GM18867 (cell line): Measurements from ENCODE around the gene SCGB3A2.
"Not testable (repeated sequence)": the region's sequence is repeated elsewhere in the genome, so short reads cannot be mapped to it uniquely, and the experiment has no call there.

Experiments used
- ATAC-seq: cut with Tn5 transposase; IDR thresholded peaks from one replicate; pipeline ENCODE4 v1.9.1; 2021; ENCODE audit warnings: mild to moderate bottlenecking, moderate library complexity; ENCODE audit not compliant: unreplicated experiment

The SCGB3A2 gene

DNA sequence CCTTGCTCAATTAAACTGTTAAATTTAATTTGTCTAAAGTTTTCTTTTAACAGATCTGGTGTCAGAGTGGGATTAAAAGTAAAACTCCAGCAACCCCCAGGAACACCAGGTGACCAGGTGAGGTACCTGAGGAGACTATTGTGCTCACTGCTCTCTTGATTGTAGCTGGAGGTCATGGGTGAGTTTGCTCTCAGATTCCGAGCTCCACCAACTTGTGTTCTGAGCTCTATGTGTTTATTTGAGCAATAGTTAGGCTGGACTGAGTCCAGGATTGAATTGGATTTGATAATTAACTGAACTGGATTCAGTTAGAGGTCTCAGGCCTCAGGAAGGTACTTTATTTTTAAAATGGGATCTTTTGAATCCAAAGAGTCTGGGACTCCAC is 17.9 kb upstream of the SCGB3A2 start:
- no peak for ATAC-seq

DNA sequence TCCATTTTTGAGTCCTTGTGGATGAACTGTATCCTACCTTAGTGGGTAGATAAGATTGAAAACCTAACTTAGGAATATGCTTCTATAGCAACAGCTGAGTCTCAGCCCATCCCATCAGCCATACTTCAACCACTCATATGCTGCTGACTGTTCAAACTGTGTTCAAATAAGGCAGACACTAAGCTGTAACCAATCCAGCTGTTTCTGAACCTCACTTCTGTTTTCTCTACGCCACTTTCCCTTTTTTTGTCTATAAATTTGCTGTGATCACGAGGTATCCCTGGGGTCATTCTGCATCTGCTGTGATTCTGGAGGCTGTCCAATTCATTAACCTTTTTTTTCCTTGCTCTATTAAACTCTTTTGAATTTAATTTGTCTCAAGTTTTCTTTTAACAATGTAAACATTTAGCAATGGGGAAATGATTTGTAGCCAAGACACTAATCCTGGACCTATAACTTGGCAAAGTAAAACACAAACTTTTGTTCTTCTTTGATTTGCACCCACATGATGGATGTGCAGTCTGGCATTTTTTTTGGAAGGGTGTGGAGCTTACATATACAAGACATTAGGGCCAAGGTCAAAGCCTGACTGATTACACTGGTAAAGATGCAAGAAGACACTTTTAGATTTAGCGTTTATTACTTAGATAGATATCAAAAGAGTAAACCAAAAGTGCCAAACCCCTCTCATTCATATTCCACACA is 14.9 kb upstream of the SCGB3A2 start:
- no peak for ATAC-seq

DNA sequence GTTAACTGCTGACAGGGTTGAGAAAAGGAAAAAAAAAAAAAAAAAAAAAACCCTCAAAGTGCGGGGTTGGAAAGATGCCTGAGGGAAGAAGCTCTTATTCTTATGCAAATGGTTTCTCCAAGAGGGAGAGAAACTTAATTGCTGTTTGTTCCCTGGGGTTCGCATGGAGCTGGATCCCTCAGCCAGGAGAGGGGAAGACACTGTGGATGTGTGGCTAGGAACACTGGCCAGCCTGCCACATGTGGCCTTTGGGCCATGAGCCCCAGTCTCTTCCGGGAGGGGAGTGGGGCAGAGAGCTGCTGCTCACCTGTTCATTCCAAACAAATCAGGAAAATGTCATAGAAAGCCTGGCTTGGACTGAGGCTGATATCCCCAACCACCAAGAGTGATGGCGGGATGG is 9.4 kb upstream of the SCGB3A2 start:
- no peak for ATAC-seq

DNA sequence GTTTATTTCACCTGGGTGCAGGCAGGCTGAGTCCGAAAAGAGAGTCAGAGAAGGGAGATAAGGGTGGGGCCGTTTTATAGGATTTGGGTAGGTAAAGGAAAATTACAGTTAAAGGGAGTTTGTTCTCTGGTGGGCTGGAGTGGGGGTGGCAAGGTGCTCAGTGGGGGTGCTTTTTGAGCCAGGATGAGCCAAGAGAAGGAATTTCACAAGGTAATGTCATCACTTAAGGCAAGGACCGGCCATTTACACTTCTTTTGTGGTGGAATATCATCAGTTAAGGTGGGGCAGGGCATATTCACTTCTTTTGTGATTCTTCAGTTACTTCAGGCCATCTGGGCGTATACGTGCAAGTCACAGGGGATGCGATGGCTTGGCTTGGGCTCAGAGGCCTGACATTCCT is 8.6 kb upstream of the SCGB3A2 start:
- not testable (repeated sequence) for ATAC-seq

DNA sequence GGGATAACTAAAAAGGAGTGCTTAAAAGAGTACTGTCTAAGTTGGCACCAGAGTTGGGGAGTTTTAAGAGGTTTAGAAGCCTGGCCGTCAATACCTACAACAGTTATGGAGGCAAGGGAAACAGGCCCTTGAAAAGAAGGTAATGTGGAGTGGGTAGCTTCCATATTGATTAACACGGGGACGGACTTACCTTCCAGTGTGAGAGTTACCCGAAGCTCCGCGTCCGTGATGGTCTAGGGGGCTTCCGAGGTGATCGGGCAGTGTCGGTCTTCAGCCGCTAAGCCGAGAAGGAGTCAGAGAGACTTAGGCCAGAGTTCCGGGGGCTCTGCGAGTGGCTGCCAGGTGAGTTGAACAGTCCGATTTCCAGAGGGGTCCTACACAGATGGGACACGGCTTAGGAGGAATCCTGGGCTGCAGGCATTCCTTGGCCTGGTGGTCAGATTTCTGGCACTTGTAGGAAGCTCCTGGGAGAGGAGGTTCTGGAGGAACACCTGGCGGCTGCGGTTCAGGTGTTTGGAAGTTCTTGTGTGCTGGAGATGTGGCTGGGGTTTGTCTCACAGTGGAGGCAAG is 6.4 kb upstream of the SCGB3A2 start:
- ATAC-seq: not testable (repeated sequence)

DNA sequence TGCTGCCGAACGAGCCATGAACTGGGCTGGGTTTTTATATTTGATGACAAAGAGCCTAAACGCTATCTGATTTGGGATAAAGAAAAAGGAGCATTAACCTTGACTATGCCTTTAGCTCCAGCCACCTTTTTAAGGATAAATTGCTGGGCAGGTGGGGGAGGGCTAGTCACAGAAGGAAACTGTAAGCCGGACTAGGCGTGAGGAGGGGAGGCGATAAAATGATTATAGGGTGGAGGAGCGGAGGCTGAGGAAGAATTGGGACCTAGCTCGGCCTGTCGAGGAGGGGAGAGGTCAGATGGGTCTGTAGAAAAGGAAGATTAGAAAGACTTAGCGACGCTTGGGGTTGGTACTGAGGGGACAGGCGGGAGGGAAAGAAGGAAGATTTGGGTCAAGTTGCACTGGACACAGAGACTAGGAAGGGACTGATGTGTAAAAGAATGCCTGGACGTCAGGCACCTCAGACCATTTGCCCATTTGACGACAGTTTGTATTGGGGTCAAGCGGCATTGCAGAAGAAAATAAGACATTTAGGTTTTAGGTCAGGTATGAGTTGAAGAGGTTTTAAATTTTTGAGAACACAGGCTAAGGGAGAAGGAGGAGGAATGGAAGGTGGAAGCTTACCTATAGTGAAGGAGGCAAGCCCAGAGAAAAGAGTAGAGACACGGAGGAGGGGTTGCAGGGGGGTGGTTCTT is 5.6 kb upstream of the SCGB3A2 start:
- ATAC-seq: not testable (repeated sequence)

DNA sequence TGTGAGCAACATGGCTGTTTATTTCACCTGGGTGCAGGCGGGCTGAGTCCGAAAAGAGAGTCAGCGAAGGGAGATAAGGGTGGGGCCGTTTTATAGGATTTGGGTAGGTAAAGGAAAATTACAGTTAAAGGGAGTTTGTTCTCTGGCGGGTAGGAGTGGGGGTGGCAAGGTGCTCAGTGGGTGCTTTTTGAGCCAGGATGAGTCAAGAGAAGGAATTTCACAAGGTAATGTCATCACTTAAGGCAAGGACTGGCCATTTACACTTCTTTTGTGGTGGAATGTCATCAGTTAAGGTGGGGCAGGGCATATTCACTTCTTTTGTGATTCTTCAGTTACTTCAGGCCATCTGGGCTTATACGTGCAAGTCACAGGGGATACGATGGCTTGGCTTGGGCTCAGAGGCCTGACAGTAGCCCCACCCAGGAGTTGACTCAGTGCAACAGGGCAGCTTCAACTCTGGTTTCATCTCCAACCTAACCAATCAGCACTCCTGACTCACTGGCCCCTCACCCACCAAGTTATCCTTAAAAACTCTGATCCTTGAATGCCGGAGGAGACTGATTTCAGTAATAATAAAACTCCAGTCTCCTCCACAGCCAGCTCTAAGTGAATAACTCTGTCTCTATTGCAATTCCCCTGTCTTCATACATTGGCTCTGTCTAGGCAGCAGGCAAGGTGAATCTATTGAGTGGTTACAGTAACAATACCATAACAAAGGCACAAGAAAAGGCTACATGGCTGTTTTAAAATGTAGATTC is 4.2 kb upstream of the SCGB3A2 start:
- ATAC-seq: not testable (repeated sequence)

DNA sequence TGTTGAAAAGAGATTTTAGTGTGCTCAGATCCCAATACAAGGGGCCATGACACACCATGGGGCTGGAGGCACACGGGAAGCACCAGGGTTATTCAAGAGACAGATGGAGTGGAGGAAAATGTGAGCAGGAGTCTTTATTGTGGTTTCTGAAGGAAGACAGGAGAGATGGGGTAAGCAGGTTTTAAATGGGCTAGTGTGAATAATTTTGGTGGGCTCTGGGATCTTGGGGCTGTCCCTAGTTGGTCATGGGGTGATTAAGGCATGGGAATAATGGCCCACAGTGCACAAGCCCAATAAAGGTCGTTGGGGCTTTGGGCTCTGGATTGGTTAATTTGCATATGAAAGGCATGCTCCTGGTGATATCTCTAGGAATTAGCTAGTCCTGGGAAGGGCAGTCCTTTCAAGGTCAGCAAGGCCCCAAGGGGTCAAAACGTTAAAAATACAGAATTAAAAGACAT is 3.6 kb upstream of the SCGB3A2 start:
- ATAC-seq: no peak

DNA sequence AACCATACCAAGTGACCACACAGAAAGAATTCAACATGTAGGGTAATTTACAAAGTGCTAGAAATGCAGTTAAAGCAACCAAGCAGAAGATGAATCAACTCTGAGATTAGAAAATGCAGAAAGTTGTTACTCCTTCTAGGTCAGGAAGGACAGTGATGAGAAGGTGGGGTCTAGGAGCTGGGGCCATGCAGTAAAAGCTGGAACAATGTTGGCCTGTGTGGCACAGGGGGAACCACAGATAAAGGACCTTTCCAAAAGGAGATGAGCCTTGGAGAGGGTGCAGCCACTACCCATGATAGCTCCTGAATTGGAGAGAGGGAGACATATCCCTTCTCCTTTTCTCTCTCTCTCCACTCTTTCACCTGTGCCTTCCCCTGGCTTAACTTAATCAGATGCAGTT is 2.4 kb upstream of the SCGB3A2 start:
- no peak for ATAC-seq

DNA sequence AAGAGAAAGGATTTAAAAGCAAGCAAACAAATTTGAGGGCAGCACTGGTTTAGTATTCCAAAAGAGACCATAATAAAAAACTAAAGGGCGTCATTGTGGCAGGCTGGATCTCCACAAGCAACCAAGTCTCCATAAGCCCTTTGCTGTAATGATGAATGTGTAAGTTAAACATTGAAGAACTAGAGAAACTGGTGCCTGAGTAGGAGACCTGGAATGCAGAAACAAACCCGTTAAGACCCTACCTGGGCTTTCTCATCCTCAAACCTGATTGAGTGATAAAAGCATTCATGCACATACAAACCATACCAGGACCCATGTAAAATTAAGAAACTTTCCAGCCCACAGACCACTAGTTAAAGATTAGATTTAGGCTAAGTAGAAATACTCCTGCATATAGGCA is 1.9 kb upstream of the SCGB3A2 start:
- ATAC-seq: no peak

DNA sequence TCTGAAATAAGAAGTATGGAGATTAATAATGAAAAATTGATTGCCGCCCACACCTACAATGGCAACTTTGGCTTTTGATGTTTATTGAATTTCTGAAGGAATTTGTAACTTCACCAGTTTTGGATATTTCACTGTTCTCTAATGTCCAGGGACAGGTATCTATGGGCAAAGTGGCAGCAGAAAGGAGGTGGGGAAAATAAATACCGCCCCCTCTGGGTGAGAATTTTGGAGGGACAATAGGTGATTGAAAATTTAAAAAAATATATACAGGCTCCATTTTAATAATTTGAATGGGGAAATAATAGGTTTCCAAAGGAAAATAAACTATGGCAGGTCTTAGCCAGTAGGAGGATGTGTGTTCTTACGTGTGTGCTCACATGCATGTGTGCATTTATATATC is 1.3 kb downstream of the SCGB3A2 start:
- ATAC-seq: no peak

DNA sequence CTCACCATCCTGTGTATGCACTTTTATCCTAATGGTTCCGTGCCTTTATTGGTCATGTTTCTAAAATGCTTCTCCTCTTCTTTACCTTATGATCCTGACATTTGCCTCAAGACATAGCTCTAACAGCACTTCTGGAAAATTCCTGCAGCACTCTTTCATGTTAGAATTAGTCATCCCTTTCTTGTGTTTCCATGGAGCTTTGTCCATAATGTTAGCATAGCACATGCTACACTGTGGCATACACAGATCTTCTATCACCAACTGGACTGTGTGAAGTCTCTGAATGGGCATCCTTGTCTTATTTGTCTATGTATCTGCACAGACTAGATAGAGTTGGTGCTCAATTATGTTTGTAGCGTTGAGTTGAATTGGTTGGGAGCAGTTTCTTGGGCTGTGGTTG is 2.0 kb downstream of the SCGB3A2 start:
- no peak for ATAC-seq

DNA sequence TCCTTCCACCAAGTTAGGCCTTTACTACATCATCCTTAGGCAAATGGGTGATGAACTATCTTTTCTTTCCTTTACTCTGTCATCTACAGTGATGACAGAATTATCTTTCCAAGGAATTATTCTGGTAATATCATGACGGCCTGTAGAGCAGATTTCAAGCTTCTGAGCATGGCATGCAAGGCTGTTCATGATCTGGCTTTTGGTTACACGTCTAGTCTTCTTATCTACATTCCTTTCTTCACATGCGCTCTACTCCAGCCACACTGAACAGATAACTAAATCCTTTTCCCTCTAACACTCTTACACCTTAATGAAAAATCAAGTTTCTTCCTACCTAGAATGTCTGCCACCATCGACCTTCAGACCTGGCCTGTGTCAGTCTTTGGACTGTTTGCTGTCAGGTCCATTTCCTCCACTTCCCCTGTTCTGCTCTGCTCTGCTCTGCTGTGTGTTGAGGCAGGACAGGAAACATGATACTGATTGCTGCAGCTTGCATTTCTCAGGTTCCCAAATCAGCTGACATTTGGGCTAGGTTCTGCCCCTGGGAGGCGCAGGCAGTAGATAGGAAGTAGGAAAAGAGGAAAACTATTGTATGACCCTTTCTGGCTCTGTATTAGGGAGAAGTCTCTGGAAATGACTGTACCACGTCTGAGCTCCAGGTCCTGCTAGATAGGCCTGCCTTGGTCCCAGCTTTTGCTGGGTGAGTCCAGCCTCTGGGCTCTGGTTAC is 4.2 kb downstream of the SCGB3A2 start:
- no peak for ATAC-seq

DNA sequence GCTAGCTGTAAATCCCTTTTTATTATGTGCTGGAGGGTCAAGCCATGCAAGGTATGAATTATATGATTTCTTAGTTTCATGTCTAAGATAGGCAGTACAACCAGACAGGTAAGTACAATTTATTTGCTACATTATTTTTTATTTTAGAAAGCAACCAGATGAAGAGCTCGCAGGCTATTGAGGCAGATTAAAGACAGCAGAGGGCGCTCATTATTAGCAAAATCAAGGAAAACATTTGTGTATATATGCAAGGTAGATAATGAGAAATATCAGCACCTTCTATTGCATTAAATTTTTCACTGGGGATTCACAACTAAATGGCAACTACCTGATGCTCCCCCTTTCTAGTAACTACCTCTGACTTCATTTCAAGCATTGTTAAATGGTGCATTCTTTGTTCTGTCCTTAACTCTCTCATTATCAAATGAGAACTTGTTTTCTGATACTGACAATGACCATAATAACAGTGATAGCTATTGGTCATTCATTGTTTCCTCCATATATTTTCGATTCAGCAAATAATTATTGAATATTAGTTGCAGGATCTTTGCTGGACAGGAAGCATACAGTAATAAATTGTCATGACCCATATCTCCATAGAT is 8.6 kb downstream of the SCGB3A2 start:
- no peak for ATAC-seq

DNA sequence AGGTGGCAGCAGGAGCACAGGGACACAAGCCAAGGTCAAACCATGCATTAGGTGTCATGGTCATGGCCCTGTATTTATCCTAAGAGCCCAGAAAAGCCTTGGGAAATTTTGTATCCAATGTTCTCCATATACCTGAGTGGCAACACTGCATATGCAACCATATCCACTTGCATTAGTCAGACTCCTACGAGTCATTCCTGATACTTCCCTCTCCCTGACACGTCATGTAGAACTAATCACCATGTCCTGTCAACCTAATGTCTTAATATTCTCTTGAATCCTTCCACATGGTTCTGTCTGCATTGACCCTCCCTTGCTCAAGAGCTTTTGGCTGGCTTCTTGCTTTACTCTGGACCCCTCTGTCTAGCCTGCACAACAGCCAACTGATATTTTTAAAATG is 9.4 kb downstream of the SCGB3A2 start:
- ATAC-seq: no peak

DNA sequence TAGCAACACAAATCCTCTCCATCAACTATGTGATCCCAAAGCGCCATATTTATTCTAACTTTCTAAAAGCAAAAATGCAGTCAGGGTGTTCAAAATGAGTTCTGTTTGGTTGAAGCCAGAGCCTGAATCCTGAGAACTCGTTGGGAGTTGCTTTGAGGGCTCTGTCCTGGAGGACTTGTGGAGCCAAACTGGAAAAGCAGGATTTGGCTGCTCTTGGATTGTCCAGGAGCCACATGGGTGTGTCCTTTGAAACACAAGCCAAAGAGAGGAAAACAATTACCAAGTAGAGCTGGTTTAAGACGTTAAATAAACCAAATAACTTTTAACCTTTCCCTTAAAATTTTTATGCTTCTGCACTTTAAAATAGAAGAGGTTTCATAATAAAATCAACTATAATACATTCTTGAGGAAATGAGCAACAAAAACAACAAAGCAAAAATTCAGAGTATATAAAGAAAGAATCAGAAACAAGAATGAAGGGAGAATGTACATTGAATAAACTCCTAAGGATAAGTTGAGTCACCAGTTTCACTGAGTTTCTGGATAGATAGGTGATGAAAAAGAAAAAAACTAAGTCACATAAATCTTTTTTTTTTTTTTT is 14.3 kb downstream of the SCGB3A2 start:
- ATAC-seq: no peak

DNA sequence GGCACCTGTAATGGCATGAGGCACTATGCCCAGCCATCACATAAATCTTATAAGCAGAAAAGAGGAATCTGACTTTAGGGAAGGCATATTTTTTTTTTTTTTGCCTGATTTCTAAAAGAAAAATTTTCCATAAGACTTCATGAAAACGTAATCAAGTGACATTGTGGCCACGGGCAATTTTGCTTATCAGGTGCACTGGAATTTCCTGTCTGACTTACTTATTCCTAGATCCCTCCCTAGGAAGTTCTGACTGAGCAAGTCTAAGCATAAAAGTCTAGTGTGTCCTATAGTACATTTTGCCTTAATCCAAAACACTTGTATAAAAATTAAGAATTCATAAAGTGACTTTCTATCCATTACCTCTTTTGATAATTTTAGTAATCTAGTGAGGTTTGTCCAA is 15.3 kb downstream of the SCGB3A2 start:
- ATAC-seq: no peak

DNA sequence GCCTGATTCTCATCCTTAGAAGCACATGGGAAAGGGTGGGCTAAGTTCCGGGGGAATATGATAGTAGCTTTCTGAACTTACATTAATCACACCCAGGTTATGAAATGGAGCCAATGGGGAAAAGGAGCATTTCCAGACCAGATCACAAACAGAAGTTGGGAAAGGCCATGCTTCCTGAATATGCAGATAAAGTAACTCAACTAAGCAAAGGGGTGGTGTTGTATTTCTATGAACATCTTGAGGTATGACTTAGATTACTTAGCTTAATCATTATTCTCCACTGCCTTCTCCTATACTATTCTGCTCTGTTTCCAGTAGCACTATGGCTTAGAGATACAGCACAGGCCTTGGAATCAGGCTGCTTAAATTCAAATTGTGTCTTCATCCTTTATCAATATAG is 17.4 kb downstream of the SCGB3A2 start:
- no peak for ATAC-seq

DNA sequence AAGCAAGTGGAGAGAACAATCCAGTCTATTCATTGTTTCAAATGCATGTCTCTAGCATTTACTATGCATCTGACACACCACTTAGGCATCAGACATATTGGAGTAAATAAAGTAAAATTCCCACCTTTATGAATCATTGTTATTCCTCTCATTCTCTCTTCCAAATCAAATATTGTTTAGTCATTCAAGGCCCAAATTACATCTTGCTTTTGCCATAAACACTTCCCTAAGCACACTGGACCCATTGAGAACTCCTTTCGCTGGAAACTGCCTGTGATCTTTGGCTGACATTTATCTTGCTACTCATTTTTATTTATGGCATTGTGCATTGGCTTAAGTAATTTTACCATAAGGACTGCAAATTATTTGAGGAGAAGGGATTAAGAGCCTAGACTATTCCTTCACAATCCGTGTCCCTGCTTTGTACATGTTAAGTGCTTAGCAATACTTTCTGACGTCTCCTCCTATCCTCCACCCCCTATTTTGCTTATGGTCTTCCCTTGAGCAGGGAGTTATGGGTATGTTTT is 20.4 kb downstream of the SCGB3A2 start:
- no peak for ATAC-seq

DNA sequence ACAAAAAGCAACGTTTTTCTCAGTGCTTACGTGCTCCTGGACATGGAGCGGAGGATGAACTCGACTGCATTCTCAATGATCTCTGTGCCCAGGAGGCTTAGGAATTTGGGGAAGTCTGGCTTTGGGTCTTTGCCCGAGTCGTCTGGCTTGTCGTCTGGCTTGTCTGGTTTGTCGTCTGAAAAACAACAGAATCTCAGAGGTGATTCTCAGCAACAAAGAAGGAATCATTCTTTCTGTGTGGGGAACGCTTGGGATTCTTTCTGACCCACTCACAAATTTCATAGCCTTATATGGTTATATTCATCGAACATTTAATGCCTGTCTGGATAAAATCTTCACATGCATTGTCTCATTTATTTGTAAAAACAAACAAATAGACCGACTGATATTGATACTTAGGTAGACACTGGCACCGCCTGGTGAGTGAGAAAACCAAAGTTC is 23.1 kb downstream of the SCGB3A2 start:
- ATAC-seq: no peak
